ENCODE measurements around the gene EXOC2. TPM values are rescaled to one million over a fixed set of nuclear protein-coding genes. Genes with fewer than 3 reads are reported as not detected.

EXOC2 gene
- total RNA-seq, 1 donor from 2014 or later, result 44.4 TPM

GRCh38 chr6:558959-559358, 134.0 kb downstream of the EXOC2 start:
- DNase-seq (ENCODE audit: low read depth) (no peak), FAIRE-seq (no peak)
- Histone ChIP-seq H3K4me1 (ENCODE audit: insufficient read depth, low read length) (no peaks in the 10 kb centered on the region), H3K9me3 (ENCODE audit: insufficient read depth, low read depth, low read length) (no peaks in the 10 kb centered on the region), H3K4me2 (ENCODE audit: low read length) (no peak overlapping the region), H3K27ac (ENCODE audit: low read depth, low read length) (no peak overlapping the region), H3K9ac (ENCODE audit: low read length) (no peak overlapping the region), H3K36me3 (ENCODE audit: insufficient read depth, low read length) (peaks cover 26% of the 10 kb centered on the region), H4K20me1 (ENCODE audit: insufficient read depth, low read length) (no peaks in the 10 kb centered on the region), H3K27me3 (ENCODE audit: insufficient read depth, low read length) (no peaks in the 10 kb centered on the region), H3K4me3 (ENCODE audit: insufficient read depth, low read depth, low read length) (no peak overlapping the region), H2AFZ (ENCODE audit: low read depth, low read length) (no peak overlapping the region), H3K79me2 (ENCODE audit: insufficient read depth, low read length) (no peaks in the 10 kb centered on the region)
- Mint-ChIP-seq H3K9me3 (ENCODE audit: unreplicated experiment) (no peaks in the 10 kb centered on the region), H3K4me3 (ENCODE audit: unreplicated experiment) (no peak overlapping the region), H3K27me3 (ENCODE audit: low read depth, unreplicated experiment) (no peaks in the 10 kb centered on the region), H3K27ac (ENCODE audit: unreplicated experiment) (no peak overlapping the region), H3K4me1 (ENCODE audit: low read depth, unreplicated experiment) (no peaks in the 10 kb centered on the region), H3K36me3 (ENCODE audit: low read depth, unreplicated experiment) (peaks cover 7% of the 10 kb centered on the region)
- TF ChIP-seq EZH2 (IDR thresholded peaks at IDR 0.05; ENCODE audit: insufficient read depth, low read length) (no peak), CTCF (IDR thresholded peaks at IDR 0.05; ENCODE audit: insufficient read depth, low read depth, low read length) (no peak)

- peaks cover 6% of the 10 kb centered on the region for H3K36me3 Mint-ChIP-seq (ENCODE audit: low read depth, unreplicated experiment)
Measured at GRCh38 chr6:558089-558488, 134.8 kb downstream of the EXOC2 start.

More at GRCh38 chr6:558089-558488, 134.8 kb downstream of the EXOC2 start:
- H3K4me3 Mint-ChIP-seq (ENCODE audit: unreplicated experiment), result no peak overlapping the region
- Histone ChIP-seq H3K36me3 (ENCODE audit: insufficient read depth, low read length) (peaks cover 26% of the 10 kb centered on the region), H3K9ac (ENCODE audit: low read length) (no peak overlapping the region), H3K79me2 (ENCODE audit: insufficient read depth, low read length) (no peaks in the 10 kb centered on the region), H3K27me3 (ENCODE audit: insufficient read depth, low read length) (no peaks in the 10 kb centered on the region), H3K9me3 (ENCODE audit: insufficient read depth, low read depth, low read length) (no peaks in the 10 kb centered on the region), H2AFZ (ENCODE audit: low read depth, low read length) (no peak overlapping the region), H3K4me3 (ENCODE audit: insufficient read depth, low read depth, low read length) (no peak overlapping the region), H3K27ac (ENCODE audit: low read depth, low read length) (no peak overlapping the region), H3K4me2 (ENCODE audit: low read length) (no peak overlapping the region), H3K4me1 (ENCODE audit: insufficient read depth, low read length) (no peaks in the 10 kb centered on the region), H4K20me1 (ENCODE audit: insufficient read depth, low read length) (no peaks in the 10 kb centered on the region)
- no peaks in the 10 kb centered on the region for H3K27me3 Mint-ChIP-seq (ENCODE audit: low read depth, unreplicated experiment)
- no peaks in the 10 kb centered on the region for H3K4me1 Mint-ChIP-seq (ENCODE audit: low read depth, unreplicated experiment)
- no peak for DNase-seq (ENCODE audit: low read depth)
- no peak overlapping the region for H3K27ac Mint-ChIP-seq (ENCODE audit: unreplicated experiment)
- FAIRE-seq, result no peak
- TF ChIP-seq EZH2 (IDR thresholded peaks at IDR 0.05; ENCODE audit: insufficient read depth, low read length) (no peak), CTCF (IDR thresholded peaks at IDR 0.05; ENCODE audit: insufficient read depth, low read depth, low read length) (peak; percentile 16)
- H3K9me3 Mint-ChIP-seq (ENCODE audit: unreplicated experiment), result no peaks in the 10 kb centered on the region
